ENCODE data around the gene ZYX. TPM values are rescaled to one million over a fixed set of nuclear protein-coding genes. Genes with fewer than 3 reads are reported as not detected.
A peak's percentile ranks its signal among the peaks of the same experiment; 100 is the strongest.

The ZYX gene
- total RNA-seq, 3 donors from 2014 or later: 49.0 to 203 (median 109) TPM

- intact Hi-C loops (cut with DNase I, micrococcal nuclease): no loop called here
- no peak overlapping the region for H3K4me3 ChIP-seq
- DNase-seq (peak; percentile 76 to 83 (median 76)), ATAC-seq (peak; percentile 99)
- H3K36me3 ChIP-seq (ENCODE audit: low read depth): no peaks in the 10 kb centered on the region
- peak; percentile 45 for TF ChIP-seq CTCF (IDR thresholded peaks at IDR 0.05)
- no peaks in the 10 kb centered on the region for H3K4me1 ChIP-seq (ENCODE audit: low read depth)
- no peaks in the 10 kb centered on the region for H3K9me3 ChIP-seq
These were observed 35.7 kb upstream of the ZYX start for GRCh38 chr7:143345428-143345900.

DNA sequence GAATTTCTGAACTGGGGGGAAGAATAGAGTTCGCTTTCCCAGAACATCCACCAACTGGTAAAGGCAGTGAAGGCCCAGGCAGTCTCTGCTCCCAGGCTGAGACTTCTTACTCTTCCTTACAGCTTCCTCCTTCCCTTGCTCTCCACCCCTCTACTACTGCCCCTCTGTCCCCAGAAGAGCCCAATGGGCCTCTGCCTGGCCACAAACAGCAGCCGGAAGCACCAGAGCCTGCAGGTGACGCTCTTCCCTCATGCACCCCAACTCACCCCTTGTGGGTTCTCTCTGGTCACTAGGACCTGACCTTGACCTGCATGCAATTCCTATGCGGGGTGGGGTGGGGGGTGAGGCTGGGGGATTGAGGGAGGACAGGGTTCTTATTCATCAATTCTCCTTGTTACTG, 35.1 kb upstream of the ZYX start:
- peak; percentile 6 for ATAC-seq
- no peak for TF ChIP-seq CTCF (IDR thresholded peaks at IDR 0.05)
- no peaks in the 10 kb centered on the region for H3K4me1 ChIP-seq (ENCODE audit: low read depth)
- H3K36me3 ChIP-seq (ENCODE audit: low read depth): no peaks in the 10 kb centered on the region
- H3K4me3 ChIP-seq: no peak overlapping the region
- intact Hi-C loops (cut with DNase I, micrococcal nuclease): no loop called here
- no peak for DNase-seq
- no peaks in the 10 kb centered on the region for H3K9me3 ChIP-seq

- no peaks in the 10 kb centered on the region for H3K36me3 ChIP-seq (ENCODE audit: low read depth)
- no peak overlapping the region for H3K4me3 ChIP-seq
- H3K4me1 ChIP-seq (ENCODE audit: low read depth): no peaks in the 10 kb centered on the region
- intact Hi-C loops (cut with DNase I, micrococcal nuclease): no loop called here
- no peak for TF ChIP-seq CTCF (IDR thresholded peaks at IDR 0.05)
- ATAC-seq (no peak), DNase-seq (no peak)
- no peaks in the 10 kb centered on the region for H3K9me3 ChIP-seq
These were observed 33.2 kb upstream of the ZYX start for GRCh38 chr7:143347950-143348349.

GRCh38 chr7:143351060-143351459, 30.1 kb upstream of the ZYX start:
- Histone ChIP-seq H3K9me3 (no peaks in the 10 kb centered on the region), H3K4me3 (no peak overlapping the region), H3K36me3 (ENCODE audit: low read depth) (no peaks in the 10 kb centered on the region), H3K4me1 (ENCODE audit: low read depth) (no peaks in the 10 kb centered on the region)
- intact Hi-C loops (cut with DNase I, micrococcal nuclease): no loop called here
- no peak for TF ChIP-seq CTCF (IDR thresholded peaks at IDR 0.05)
- no peak for DNase-seq
- ATAC-seq: no peak

GRCh38 chr7:143351574-143351973, 29.6 kb upstream of the ZYX start:
- H3K4me1 ChIP-seq (ENCODE audit: low read depth): no peaks in the 10 kb centered on the region
- H3K9me3 ChIP-seq: no peaks in the 10 kb centered on the region
- H3K4me3 ChIP-seq: no peak overlapping the region
- intact Hi-C loops (cut with DNase I, micrococcal nuclease): no loop called here
- no peak for ATAC-seq
- DNase-seq: no peak
- TF ChIP-seq CTCF (IDR thresholded peaks at IDR 0.05): no peak
- H3K36me3 ChIP-seq (ENCODE audit: low read depth): no peaks in the 10 kb centered on the region

- DNase-seq (no peak), ATAC-seq (no peak)
- no peak for TF ChIP-seq CTCF (IDR thresholded peaks at IDR 0.05)
- no peak overlapping the region for H3K4me3 ChIP-seq
- no peaks in the 10 kb centered on the region for H3K36me3 ChIP-seq (ENCODE audit: low read depth)
- intact Hi-C loops (cut with DNase I, micrococcal nuclease): no loop called here
- no peaks in the 10 kb centered on the region for H3K4me1 ChIP-seq (ENCODE audit: low read depth)
- H3K9me3 ChIP-seq: no peaks in the 10 kb centered on the region
These were observed 28.6 kb upstream of the ZYX start for GRCh38 chr7:143352531-143353002.
